Sigmoid colon (tissue), 7 donors: Measurements from ENCODE around the gene TNIK. TPM values are rescaled to one million over a fixed set of nuclear protein-coding genes. Genes with fewer than 3 reads are reported as not detected.
A peak's percentile ranks its signal among the peaks of the same experiment; 100 is the strongest.

ENCODE experiments used
- DNase-seq: peaks from one replicate; pipeline ENCODE4 v3.0.0-alpha.2; 2019
- H3K27ac ChIP-seq, 4 donors: fragments of 200-600 bp; sonication (generic); one replicate each; pipeline ENCODE4 v1.5.1; 2016 to 2019; ENCODE audit warnings: mild to moderate bottlenecking in 1 of 4
- H3K27me3 ChIP-seq, 3 donors: fragments of 200-600 bp; sonication (generic); one replicate each; pipeline ENCODE4 v1.5.1; 2019; ENCODE audit warnings: mild to moderate bottlenecking in 1 of 3
- H3K36me3 ChIP-seq, 4 donors: fragments of 200-600 bp; sonication (generic); one replicate each; pipeline ENCODE4 v1.5.1; 2016 to 2019
- H3K4me1 ChIP-seq, 4 donors: fragments of 200-600 bp; sonication (generic); one replicate each; pipeline ENCODE4 v1.5.1; 2017 to 2019
- H3K4me3 ChIP-seq, 4 donors: fragments of 200-600 bp; sonication (generic); one replicate each; pipeline ENCODE4 v1.5.1; 2017 to 2019; ENCODE audit warnings: mild to moderate bottlenecking in 2 of 4, moderate library complexity in 1 of 4
- H3K9me3 ChIP-seq, 4 donors: fragments of 200-600 bp in 3 of 4; sonication (generic) in 3 of 4; one replicate each; pipeline versions ENCODE4 v1.5.1 to v1.6.1; 2013 to 2019
- EP300 ChIP-seq, 4 donors: sonication (generic); formaldehyde crosslinking; IDR thresholded peaks; one replicate each; pipeline ENCODE4 v1.6.1; 2017; ENCODE audit warnings: antibody characterized with exemption in 4 of 4
- POLR2A ChIP-seq, 2 donors: fragments of 450-650 bp; IDR thresholded peaks; one replicate each; pipeline ENCODE4 v1.6.1; 2016; ENCODE audit warnings: antibody characterized with exemption in 2 of 2, mild to moderate bottlenecking in 2 of 2, moderate library complexity in 2 of 2
- POLR2AphosphoS5 ChIP-seq, 4 donors: sonication (generic); formaldehyde crosslinking; IDR thresholded peaks; one replicate each; pipeline ENCODE4 v1.6.1; 2017; ENCODE audit warnings: antibody characterized with exemption in 4 of 4
- WGBS, 2 donors: extraction: QIAGEN DNeasy Blood & Tissue Kit; methylation state at CpG; one replicate each; pipeline ENCODE4 v1.1.7; 2013; 5-methylcytosine and 5-hydroxymethylcytosine counted together
- intact Hi-C: fragments of 100-400 bp; cut with DNase I; formaldehyde crosslinking; loops from one replicate; pipeline ENCODE4 v1.15.1; 2023
- polyA plus RNA-seq, 3 donors: library from polyadenylated mRNA; stranded (reverse); fragments of 200-250 nt; gene quantifications; one replicate each; pipeline ENCODE4 v1.2.3, GENCODE V29; 2013
- total RNA-seq, 4 donors: library from RNA; depleted of rRNA; stranded (reverse); fragments of >200 nt; gene quantifications; one replicate each; pipeline ENCODE4 v1.1.0, GENCODE V29; 2016
- TF ChIP-seq, protein P1 (sequence below), 4 experiments: fragments of 450-650 bp in 3 of 4; fragments of 200-600 bp in 1 of 4; IDR thresholded peaks; one replicate each; pipeline ENCODE4 v1.5.1; 2016 to 2019; ENCODE audit warnings: antibody characterized with exemption in 4 of 4, mild to moderate bottlenecking in 3 of 4, moderate library complexity in 2 of 4
- donor health status: healthy with polysubstance abuse.
- donor health status: Bipolar disorder and iron deficiency.
- donor health status: healthy.

TNIK gene
- total and polyA plus RNA-seq, 7 donors: 5.4 to 21.3 (median 9.2) TPM

DNA sequence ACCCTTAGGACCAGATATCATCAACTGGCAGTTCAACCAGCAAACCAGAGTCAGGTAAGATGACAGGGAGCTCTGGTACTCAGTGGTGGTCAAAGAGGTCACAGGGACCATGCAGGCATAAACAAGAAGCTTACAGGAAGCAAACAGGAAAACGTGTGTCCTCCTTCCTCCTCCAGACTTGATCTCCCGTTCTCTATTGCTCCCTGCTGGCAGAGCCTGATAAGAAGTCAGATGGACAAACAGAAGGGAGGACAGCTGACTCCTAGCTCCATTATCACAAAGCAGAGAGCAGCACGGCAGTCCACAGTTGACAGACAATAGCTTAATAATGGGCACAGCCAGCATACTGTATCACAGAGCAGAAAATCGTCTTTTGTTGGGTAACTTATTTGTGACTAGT, 277.2 kb downstream of the TNIK start:
- no peaks in the 10 kb centered on the region for H3K36me3 ChIP-seq
- no peaks in the 10 kb centered on the region for H3K27me3 ChIP-seq
- no peak for DNase-seq
- WGBS, 2 donors: 56 to 66% methylated on average over 4 of the region's 4 CpGs
- intact Hi-C loops: no loop called here
- H3K9me3 ChIP-seq: no peaks in the 10 kb centered on the region
- TF ChIP-seq, protein P1, sequence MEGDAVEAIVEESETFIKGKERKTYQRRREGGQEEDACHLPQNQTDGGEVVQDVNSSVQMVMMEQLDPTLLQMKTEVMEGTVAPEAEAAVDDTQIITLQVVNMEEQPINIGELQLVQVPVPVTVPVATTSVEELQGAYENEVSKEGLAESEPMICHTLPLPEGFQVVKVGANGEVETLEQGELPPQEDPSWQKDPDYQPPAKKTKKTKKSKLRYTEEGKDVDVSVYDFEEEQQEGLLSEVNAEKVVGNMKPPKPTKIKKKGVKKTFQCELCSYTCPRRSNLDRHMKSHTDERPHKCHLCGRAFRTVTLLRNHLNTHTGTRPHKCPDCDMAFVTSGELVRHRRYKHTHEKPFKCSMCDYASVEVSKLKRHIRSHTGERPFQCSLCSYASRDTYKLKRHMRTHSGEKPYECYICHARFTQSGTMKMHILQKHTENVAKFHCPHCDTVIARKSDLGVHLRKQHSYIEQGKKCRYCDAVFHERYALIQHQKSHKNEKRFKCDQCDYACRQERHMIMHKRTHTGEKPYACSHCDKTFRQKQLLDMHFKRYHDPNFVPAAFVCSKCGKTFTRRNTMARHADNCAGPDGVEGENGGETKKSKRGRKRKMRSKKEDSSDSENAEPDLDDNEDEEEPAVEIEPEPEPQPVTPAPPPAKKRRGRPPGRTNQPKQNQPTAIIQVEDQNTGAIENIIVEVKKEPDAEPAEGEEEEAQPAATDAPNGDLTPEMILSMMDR (IDR thresholded peaks at IDR 0.05): no peak
- TF ChIP-seq POLR2AphosphoS5 (IDR thresholded peaks at IDR 0.05) (no peak), POLR2A (IDR thresholded peaks at IDR 0.05) (no peak), EP300 (IDR thresholded peaks at IDR 0.05) (no peak)
- peaks cover 0 to 30% (median 25%) of the 10 kb centered on the region in 4 donors for H3K4me1 ChIP-seq
- no peak overlapping the region for H3K27ac ChIP-seq
- H3K4me3 ChIP-seq: no peak overlapping the region

DNA sequence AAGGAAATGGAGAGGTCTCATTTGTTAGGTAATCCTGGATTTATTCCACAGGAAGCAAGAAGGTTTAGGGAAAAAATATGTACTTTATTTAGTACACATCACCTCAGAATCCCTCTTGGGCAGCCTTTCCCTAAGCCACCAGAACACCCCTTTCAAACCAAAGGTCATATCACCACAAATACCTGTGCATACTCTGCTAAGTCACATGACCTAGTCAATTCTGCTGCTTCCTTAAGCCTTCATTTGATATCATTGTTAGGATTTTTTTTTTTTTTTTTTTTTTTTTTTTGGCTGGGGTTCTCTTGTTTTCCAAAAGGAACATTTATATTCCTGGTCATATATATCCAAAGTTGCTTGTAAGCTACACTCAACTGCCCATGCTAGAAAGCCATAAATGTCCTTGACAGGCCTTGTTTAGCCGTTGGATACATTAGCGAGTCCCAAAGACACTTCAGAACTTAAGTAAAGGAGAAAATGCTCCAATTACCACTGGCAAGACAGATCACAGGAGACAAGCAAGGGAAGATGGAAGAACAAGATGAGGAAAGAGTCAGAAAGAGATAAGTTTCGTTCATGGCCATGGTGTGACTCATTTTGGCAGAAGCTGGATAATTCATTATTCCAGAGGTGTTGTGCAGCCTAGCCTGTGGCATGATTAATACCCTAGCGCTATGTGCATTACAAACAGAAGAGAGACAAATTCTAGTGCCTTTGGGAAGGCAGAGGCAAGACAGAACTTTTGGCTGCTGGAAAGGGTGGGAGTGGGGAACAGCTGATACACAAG, 278.1 kb downstream of the TNIK start:
- no peaks in the 10 kb centered on the region for H3K36me3 ChIP-seq
- WGBS, 2 donors: 91 to 93% methylated on average over 4 of the region's 4 CpGs
- TF ChIP-seq POLR2AphosphoS5 (IDR thresholded peaks at IDR 0.05) (peak in 1 of 4 donors; percentile 32), EP300 (IDR thresholded peaks at IDR 0.05) (no peak), POLR2A (IDR thresholded peaks at IDR 0.05) (no peak)
- TF ChIP-seq, protein P1 (IDR thresholded peaks at IDR 0.05): no peak

DNA sequence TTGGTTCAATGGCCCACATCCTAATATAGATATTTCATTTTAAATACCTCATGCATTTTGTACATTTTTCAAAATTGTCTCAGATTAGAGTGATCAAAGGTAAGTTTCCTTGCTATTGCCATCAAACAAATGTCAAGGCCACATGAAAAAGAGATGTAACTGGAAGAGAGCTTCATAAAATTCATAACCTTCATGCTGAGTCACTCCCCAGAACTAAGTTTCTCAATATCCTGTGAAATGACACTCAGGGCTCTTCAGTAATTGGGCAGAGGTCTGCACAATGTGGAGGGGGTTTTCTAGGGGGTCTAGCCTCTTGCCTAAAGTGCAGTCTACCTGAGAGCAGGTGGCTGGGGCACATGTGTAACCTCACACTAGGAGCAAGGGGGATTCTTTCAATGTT, 281.5 kb downstream of the TNIK start:
- no peak for DNase-seq
- Histone ChIP-seq H3K27me3 (no peaks in the 10 kb centered on the region), H3K36me3 (no peaks in the 10 kb centered on the region), H3K27ac (no peak overlapping the region), H3K4me1 (peaks cover 0 to 37% (median 27%) of the 10 kb centered on the region in 4 donors), H3K9me3 (no peaks in the 10 kb centered on the region), H3K4me3 (no peak overlapping the region)
- TF ChIP-seq, protein P1 (IDR thresholded peaks at IDR 0.05): no peak
- TF ChIP-seq EP300 (IDR thresholded peaks at IDR 0.05): no peak
- no peak for TF ChIP-seq POLR2A (IDR thresholded peaks at IDR 0.05)
- TF ChIP-seq POLR2AphosphoS5 (IDR thresholded peaks at IDR 0.05): no peak
- intact Hi-C loops: no loop called here

More for the DNA sequence above, 278.1 kb downstream of the TNIK start:
- H3K27me3 ChIP-seq: no peaks in the 10 kb centered on the region
- peaks cover 0 to 33% (median 27%) of the 10 kb centered on the region in 4 donors for H3K4me1 ChIP-seq
- H3K9me3 ChIP-seq: no peaks in the 10 kb centered on the region
- DNase-seq: no peak
- no peak overlapping the region for H3K4me3 ChIP-seq
- no peak overlapping the region for H3K27ac ChIP-seq
- intact Hi-C loops: no loop called here

DNA sequence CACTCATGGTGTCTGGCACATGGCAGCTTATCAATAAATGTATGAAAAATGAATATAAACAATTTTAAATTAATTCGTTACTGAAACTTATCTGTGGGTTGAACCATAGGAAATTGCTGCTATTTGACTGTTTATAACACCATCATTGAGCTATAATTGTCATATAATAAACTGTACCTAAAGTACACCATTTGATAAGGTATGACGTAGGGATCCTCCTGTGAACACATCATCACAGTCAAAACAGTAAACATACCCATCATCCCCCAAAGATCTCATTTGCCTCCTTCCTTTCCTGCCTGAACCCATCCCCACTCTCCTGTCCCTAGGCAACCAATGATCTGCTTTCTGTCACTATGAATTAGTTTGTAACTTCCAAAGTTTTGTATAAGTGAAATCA, 282.7 kb downstream of the TNIK start:
- no peaks in the 10 kb centered on the region for H3K27me3 ChIP-seq
- intact Hi-C loops: no loop called here
- no peaks in the 10 kb centered on the region for H3K36me3 ChIP-seq
- peaks cover 0 to 32% (median 21%) of the 10 kb centered on the region in 4 donors for H3K4me1 ChIP-seq
- DNase-seq: no peak
- no peaks in the 10 kb centered on the region for H3K9me3 ChIP-seq
- H3K4me3 ChIP-seq: no peak overlapping the region
- no peak overlapping the region for H3K27ac ChIP-seq
- no peak for TF ChIP-seq EP300 (IDR thresholded peaks at IDR 0.05)
- TF ChIP-seq POLR2AphosphoS5 (IDR thresholded peaks at IDR 0.05): no peak
- no peak for TF ChIP-seq POLR2A (IDR thresholded peaks at IDR 0.05)
- TF ChIP-seq, protein P1 (IDR thresholded peaks at IDR 0.05): no peak
- 17 to 60% methylated on average over 2 of the region's 2 CpGs for WGBS, 2 donors
